H9 (cell line): ENCODE results near the gene EML2. TPM values are rescaled to one million over a fixed set of nuclear protein-coding genes. Genes with fewer than 3 reads are reported as not detected.

ENCODE experiments used
- DNase-seq: peaks from one replicate; pipeline ENCODE4 v3.0.0-alpha.2; 2017
- H2AFZ ChIP-seq: one replicate; pipeline ENCODE4 v1.6.1; 2013; ENCODE audit warnings: mild to moderate bottlenecking, low read length, control low read depth, moderate library complexity
- H2AK5ac ChIP-seq: 2 replicates; pipeline ENCODE4 v1.6.1; 2013; ENCODE audit warnings: low read length, control low read depth, mixed read lengths; ENCODE audit not compliant: insufficient read length
- H2BK120ac ChIP-seq: one replicate; pipeline ENCODE4 v1.6.1; 2013; ENCODE audit warnings: low read depth, mild to moderate bottlenecking, low read length, control low read depth, inconsistent platforms; ENCODE audit not compliant: poor library complexity, severe bottlenecking
- H2BK12ac ChIP-seq: 2 replicates; pipeline ENCODE4 v1.6.1; 2013; ENCODE audit warnings: low read length, control low read depth, mixed read lengths, low read depth; ENCODE audit not compliant: insufficient read length
- H2BK15ac ChIP-seq: 2 replicates; pipeline ENCODE4 v1.6.1; 2013; ENCODE audit warnings: low read depth, low read length, control low read depth
- H2BK20ac ChIP-seq: one replicate; pipeline ENCODE4 v1.6.1; 2013; ENCODE audit warnings: low read depth, mild to moderate bottlenecking, low read length, control low read depth, inconsistent platforms; ENCODE audit not compliant: poor library complexity, severe bottlenecking
- H2BK5ac ChIP-seq: 2 replicates; pipeline ENCODE4 v1.6.1; 2013; ENCODE audit warnings: low read length, control low read depth, mixed read lengths; ENCODE audit not compliant: insufficient read length
- H3K14ac ChIP-seq: 2 replicates; pipeline ENCODE4 v1.6.1; 2013; ENCODE audit warnings: low read length, control low read depth; ENCODE audit not compliant: insufficient read depth
- H3K18ac ChIP-seq: 2 replicates; pipeline ENCODE4 v1.6.1; 2013; ENCODE audit warnings: low read depth, mild to moderate bottlenecking, mixed read lengths, low read length, control low read depth; ENCODE audit not compliant: insufficient read length
- H3K23ac ChIP-seq: 2 replicates; pipeline ENCODE4 v1.6.1; 2013; ENCODE audit warnings: low read length, control low read depth, mixed read lengths, low read depth; ENCODE audit not compliant: insufficient read length
- H3K23me2 ChIP-seq: 2 replicates; pipeline ENCODE4 v1.6.1; 2013; ENCODE audit warnings: low read depth, mild to moderate bottlenecking, mixed read lengths, low read length, control low read depth; ENCODE audit not compliant: insufficient read length, poor library complexity, severe bottlenecking
- H3K27ac ChIP-seq: 2 replicates; pipeline ENCODE4 v1.5.1; 2013; ENCODE audit warnings: low read length, control low read depth, mixed read lengths, low read depth; ENCODE audit not compliant: insufficient read length
- H3K27me3 ChIP-seq: 2 replicates; pipeline ENCODE4 v1.6.1; 2013; ENCODE audit warnings: low read length, control low read depth, inconsistent platforms; ENCODE audit not compliant: insufficient read depth
- H3K4ac ChIP-seq: 2 replicates; pipeline ENCODE4 v1.6.1; 2013; ENCODE audit warnings: low read depth, mild to moderate bottlenecking, control low read depth, inconsistent platforms, low read length, moderate library complexity
- H3K4me1 ChIP-seq: 2 replicates; pipeline ENCODE4 v1.6.1; 2013; ENCODE audit warnings: low read length, control low read depth, inconsistent platforms; ENCODE audit not compliant: insufficient read depth
- H3K4me2 ChIP-seq: 2 replicates; pipeline ENCODE4 v1.6.1; 2013; ENCODE audit warnings: low read length, control low read depth, mixed read lengths; ENCODE audit not compliant: insufficient read length, insufficient read depth
- H3K56ac ChIP-seq: 2 replicates; pipeline ENCODE4 v1.6.1; 2013; ENCODE audit warnings: low read depth, mild to moderate bottlenecking, mixed read lengths, low read length, control low read depth; ENCODE audit not compliant: insufficient read length
- H3K79me1 ChIP-seq: 2 replicates; pipeline ENCODE4 v1.6.1; 2013; ENCODE audit warnings: low read depth, mild to moderate bottlenecking, moderate library complexity, low read length, control low read depth, inconsistent platforms; ENCODE audit not compliant: insufficient read depth, poor library complexity, severe bottlenecking
- H3K79me2 ChIP-seq: 2 replicates; pipeline ENCODE4 v1.6.1; 2013; ENCODE audit warnings: low read length, control low read depth, inconsistent platforms; ENCODE audit not compliant: insufficient read depth
- H3K9ac ChIP-seq: 2 replicates; pipeline ENCODE4 v1.6.1; 2013; ENCODE audit warnings: low read length, control low read depth, mixed read lengths; ENCODE audit not compliant: insufficient read length; ENCODE audit errors: extremely low read depth
- H3K9me3 ChIP-seq: one replicate; pipeline ENCODE4 v1.6.1; 2013; ENCODE audit warnings: low read depth, low read length, inconsistent platforms; ENCODE audit not compliant: control insufficient read depth
- H3T11ph ChIP-seq: one replicate; pipeline ENCODE4 v1.6.1; 2013; ENCODE audit warnings: mild to moderate bottlenecking, low read length, control low read depth, inconsistent platforms
- H4K20me1 ChIP-seq: one replicate; pipeline ENCODE4 v1.6.1; 2013; ENCODE audit not compliant: control insufficient read depth, insufficient read length, insufficient read depth
- H4K5ac ChIP-seq: 2 replicates; pipeline ENCODE4 v1.6.1; 2013; ENCODE audit warnings: low read depth, mild to moderate bottlenecking, mixed read lengths, low read length, control low read depth; ENCODE audit not compliant: insufficient read length
- H4K8ac ChIP-seq: replicated peaks from 2 replicates; pipeline ENCODE4 v1.6.1; 2013; ENCODE audit warnings: low read length, control low read depth, mixed read lengths, low read depth; ENCODE audit not compliant: insufficient read length
- H4K91ac ChIP-seq: 2 replicates; pipeline ENCODE4 v1.6.1; 2013; ENCODE audit warnings: low read depth, mild to moderate bottlenecking, moderate library complexity, mixed read lengths, low read length, control low read depth; ENCODE audit not compliant: insufficient read length
- H3K27ac Mint-ChIP-seq, 3 experiments: 2 replicates in 2 of 3; 3 replicates in 1 of 3; pipeline ENCODE4 v1.8.0; 2020 to 2021; ENCODE audit warnings: mixed read lengths in 3 of 3, mild to moderate bottlenecking in 1 of 3, moderate library complexity in 1 of 3
- H3K27me3 Mint-ChIP-seq: 2 replicates; pipeline ENCODE4 v1.8.0; 2021; ENCODE audit warnings: low read depth, mild to moderate bottlenecking, moderate library complexity, mixed read lengths
- H3K36me3 Mint-ChIP-seq, 3 experiments: 2 replicates in 2 of 3; 3 replicates in 1 of 3; pipeline ENCODE4 v1.8.0; 2020 to 2021; ENCODE audit warnings: low read depth in 3 of 3, mixed read lengths in 3 of 3; ENCODE audit not compliant: insufficient read depth in 1 of 3
- H3K4me1 Mint-ChIP-seq, 2 experiments: 2 replicates each; pipeline ENCODE4 v1.8.0; 2020; ENCODE audit warnings: mixed read lengths in 2 of 2
- H3K4me3 Mint-ChIP-seq, 2 experiments: 2 replicates in 1 of 2; 3 replicates in 1 of 2; pipeline ENCODE4 v1.8.0; 2020 to 2021; ENCODE audit warnings: mild to moderate bottlenecking in 2 of 2, mixed read lengths in 2 of 2, moderate library complexity in 1 of 2
- H3K9me3 Mint-ChIP-seq, 2 experiments: 2 replicates in 1 of 2; 3 replicates in 1 of 2; pipeline ENCODE4 v1.8.0; 2020; ENCODE audit warnings: mild to moderate bottlenecking in 2 of 2, mixed read lengths in 2 of 2, moderate library complexity in 1 of 2
- CTCF ChIP-seq: fragments of 200-600 bp; sonication (generic); conservative IDR thresholded peaks from 3 replicates; pipeline ENCODE4 v1.8.0; 2021; ENCODE audit warnings: antibody characterized with exemption, mild to moderate bottlenecking
- WGBS: extraction: QIAGEN DNeasy Blood & Tissue Kit; methylation state at CpG from one replicate; pipeline ENCODE4 v1.1.7; 2013; ENCODE audit warnings: missing lambda C conversion rate, low lambda C conversion rate, mixed read lengths; ENCODE audit not compliant: insufficient read length; ENCODE audit errors: extremely low coverage; 5-methylcytosine and 5-hydroxymethylcytosine counted together
- total RNA-seq: library from RNA; stranded (reverse); gene quantifications from 2 replicates; pipeline ENCODE4 v1.2.1, GENCODE V29; 2021

Gene EML2
- total RNA-seq, 1 experiment from 2014 or later: 22.6 TPM

- Histone ChIP-seq H3K4ac (no peak overlapping the region), H3K27ac (no peak overlapping the region), H2BK12ac (no peak overlapping the region), H3K23me2 (peaks cover 6% of the 10 kb centered on the region), H3K9me3 (no peaks in the 10 kb centered on the region), H3K23ac (no peak overlapping the region), H3K4me1 (no peaks in the 10 kb centered on the region), H3K14ac (no peak overlapping the region), H3K27me3 (peaks cover 34% of the 10 kb centered on the region), H3T11ph (no peak overlapping the region), H3K4me2 (peak overlapping the region; percentile 65), H2AK5ac (no peak overlapping the region), H4K8ac (no peak overlapping the region), H2BK120ac (no peak overlapping the region), H3K9ac (no peak overlapping the region), H3K79me2 (no peaks in the 10 kb centered on the region), H4K20me1 (no peaks in the 10 kb centered on the region), H3K18ac (no peak overlapping the region), H4K5ac (no peak overlapping the region), H2BK20ac (no peak overlapping the region), H2BK5ac (no peak overlapping the region), H2AFZ (no peak overlapping the region), H4K91ac (no peak overlapping the region), H3K79me1 (no peaks in the 10 kb centered on the region), H2BK15ac (no peak overlapping the region), H3K56ac (no peak overlapping the region)
- no peak for DNase-seq
- Mint-ChIP-seq H3K4me1 (peaks cover 33 to 66% of the 10 kb centered on the region in 2 experiments), H3K27me3 (peaks cover 78% of the 10 kb centered on the region), H3K27ac (no peak overlapping the region), H3K4me3 (peak overlapping the region in 1 of 2 experiments; percentile 57; a peak in 1 of 5 replicates), H3K36me3 (peaks cover 0 to 3% (median 0%) of the 10 kb centered on the region in 3 experiments; a peak in 2 of 7 replicates), H3K9me3 (no peaks in the 10 kb centered on the region; a peak in 1 of 5 replicates)
- no peak for TF ChIP-seq CTCF
- no CpG with 5 or more reads among the region's 5 CpGs for WGBS
These were observed 38.8 kb downstream of the EML2 start for GRCh38 chr19:45600340-45600885.
